Measurements from ENCODE around the gene SMC4.

- TF ChIP-seq CTCF (IDR thresholded peaks at IDR 0.05) (no peak), POLR2A (IDR thresholded peaks at IDR 0.05) (no peak)
Observed at GRCh38 chr3:160445854-160446253, 46.4 kb downstream of the SMC4 start.

Measured in body of pancreas (tissue), 4 donors.